NCI-H1694 treated with DMSO at 0.1 percent for 48 hours (cell line): ENCODE data around the gene RPS29.
"Not testable (repeated sequence)": the region's sequence is repeated elsewhere in the genome, so short reads cannot be mapped to it uniquely, and the experiment has no call there.

Source experiments
- DNase-seq: peaks from one replicate; lab custom pipeline; 2025; lab: John Stamatoyannopoulos, UW

Gene RPS29

DNA sequence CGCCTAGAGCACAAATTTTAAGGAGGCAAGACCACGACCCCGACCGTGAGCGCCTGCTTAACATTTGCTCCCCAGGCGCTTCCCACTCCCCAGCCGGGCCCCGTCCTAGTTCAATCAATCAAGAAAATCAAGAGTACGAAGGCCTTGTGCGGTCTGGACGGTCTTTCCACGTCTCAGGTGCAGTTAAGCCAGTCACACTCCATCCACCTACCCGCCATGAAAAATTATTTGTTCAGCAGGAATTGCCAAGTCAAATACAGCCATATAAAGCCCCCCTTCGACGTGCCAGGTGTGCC, 12.0 kb upstream of the RPS29 start:
- no peak for DNase-seq

DNA sequence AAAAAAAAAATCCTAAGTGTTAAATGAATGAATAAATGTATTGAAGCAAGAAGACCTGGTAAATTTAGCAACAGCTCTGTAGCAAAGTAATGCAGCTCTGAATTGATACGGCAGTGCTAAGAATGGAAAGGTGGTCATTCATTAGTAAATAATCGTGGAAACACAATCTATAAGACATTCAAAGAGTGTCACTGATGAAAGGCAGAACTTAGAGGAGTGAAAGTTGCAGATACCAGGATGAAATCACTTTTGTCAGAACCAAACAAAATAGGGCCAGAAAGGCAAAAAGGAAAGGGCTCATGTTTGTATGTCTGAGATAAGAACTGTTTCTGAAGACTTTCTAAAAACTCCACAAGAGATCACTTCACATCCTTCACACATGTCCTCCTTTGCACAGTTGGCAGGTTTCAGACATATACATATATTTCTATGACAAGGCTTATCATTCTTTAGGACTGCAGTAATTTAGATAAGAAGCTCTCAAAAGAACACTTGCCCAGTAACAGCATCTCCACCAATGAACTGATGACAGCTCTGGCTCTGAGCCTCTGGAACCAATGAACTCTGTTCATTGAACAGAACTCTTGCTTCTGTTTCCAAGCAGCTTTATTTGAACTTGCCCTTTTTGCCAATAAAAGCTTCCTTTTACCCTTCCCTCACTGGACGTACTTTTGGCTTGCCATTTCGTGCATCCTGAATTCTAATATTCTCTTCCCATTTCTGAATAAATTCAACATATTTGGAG, 8.3 kb upstream of the RPS29 start:
- no peak for DNase-seq

DNA sequence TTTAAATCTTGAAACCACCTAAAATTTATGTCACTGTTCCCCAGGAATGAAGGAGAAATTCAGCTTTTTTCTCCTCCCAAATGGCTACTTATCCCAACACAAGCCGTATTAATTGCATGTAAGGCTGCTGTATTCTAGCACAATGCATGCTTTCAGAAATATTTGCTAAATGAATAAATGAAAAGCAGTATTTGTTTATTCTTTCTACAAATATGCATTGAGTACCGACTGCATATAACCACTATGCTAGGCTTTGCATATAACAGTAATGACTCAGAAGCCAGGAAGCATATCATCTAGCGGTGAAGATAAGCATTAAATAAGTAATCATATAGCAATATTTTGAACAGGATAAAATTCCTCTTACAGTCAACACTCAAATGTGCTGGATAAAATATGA, 6.8 kb upstream of the RPS29 start:
- DNase-seq = no peak

DNA sequence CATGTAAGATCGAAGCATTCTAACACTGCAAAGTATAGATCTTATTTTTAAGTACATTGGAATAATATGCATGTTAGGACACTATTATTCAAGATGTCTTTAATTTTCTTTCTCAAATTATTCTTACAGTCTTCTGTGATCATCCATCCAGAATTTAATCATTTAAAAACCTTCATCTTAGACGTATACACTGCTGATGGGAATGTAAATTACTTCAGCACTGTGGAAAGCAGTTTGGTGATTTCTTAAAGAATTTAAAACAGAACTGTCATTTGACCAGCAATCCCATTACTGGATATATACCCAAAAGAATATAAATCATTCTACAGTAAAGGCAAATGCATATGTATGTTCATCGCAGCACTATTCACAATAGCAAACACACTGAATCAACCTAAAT, 3.2 kb upstream of the RPS29 start:
- DNase-seq = no peak

DNA sequence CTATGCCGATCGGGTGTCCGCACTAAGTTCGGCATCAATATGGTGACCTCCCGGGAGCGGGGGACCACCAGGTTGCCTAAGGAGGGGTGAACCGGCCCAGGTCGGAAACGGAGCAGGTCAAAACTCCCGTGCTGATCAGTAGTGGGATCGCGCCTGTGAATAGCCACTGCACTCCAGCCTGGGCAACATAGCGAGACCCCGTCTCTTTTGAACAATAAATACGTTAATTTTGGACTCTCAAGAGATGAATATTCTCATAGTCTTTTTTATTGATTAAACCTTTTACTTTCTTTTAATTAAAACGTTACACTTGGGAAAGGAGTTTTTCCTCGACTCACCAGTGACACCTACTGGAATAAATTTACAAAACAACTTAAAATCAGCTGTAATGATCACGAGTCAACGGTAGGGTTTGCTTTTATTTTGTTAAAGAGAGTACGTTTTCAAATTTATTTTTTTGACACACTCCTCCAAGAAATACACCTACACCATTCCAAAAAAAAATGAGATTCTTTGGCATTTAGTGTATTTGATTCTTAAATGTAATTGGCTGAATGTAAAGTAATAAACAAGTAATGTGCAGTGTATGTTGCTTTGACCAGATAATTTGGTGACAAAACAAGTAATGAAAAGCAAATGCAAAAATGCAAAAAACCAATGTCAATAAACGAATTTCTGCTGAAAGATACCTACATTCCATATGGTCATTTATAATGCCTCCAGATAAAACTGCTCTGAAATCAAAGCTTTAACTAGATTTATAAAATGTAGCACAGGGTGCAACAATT, 687 bp upstream of the RPS29 start:
- peak; percentile 92 for DNase-seq

DNA sequence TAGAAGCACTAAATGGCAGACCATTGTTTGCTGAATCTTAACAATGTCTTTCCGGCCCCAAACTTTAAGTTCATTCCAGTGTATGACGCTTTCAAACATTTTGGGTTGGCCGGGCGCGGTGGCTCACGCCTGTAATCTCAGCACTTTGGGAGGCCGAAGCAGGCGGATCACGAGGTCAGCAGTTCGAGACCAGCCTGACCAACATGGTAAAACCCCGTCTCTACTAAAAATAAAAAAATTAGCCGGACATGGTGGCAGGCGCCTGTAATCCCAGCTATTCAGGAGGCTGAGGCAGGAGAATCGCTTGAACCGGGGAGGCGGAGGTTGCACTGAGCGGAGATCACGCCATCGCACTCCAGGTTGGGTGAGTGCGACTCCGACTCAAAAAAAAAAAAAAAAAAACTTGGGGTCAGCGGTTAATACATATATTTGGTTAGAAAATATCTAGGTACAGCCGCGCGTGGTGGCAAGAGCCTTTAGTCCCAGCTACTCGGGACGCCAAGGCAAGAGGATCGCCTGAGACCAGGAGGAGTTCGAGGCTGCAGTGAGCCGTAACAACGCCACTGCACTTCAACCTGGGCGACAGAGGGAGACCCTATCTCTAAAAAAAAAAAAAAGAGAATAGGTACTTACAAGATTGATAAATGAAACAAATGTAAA, 1.1 kb downstream of the RPS29 start:
- not testable (repeated sequence) for DNase-seq

DNA sequence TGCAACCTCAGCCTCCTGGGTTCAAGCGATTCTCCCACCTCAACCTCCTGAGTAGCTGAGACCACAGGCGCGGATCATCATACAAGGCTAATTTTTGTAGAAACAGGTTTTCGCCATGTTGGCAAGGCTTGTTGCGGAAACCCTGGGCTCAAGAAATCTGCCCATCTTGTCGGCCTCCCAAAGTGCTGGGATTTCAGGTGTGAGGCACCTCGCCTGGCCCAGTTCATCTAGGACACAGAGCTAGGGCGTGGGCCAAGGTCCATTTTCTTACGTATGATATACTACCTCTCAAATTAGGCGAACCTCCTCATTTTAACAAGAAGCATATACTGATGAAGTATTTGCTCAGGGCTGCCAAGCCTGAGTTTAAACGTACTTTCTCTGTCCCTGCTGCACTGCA, 2.1 kb downstream of the RPS29 start:
- DNase-seq = no peak

DNA sequence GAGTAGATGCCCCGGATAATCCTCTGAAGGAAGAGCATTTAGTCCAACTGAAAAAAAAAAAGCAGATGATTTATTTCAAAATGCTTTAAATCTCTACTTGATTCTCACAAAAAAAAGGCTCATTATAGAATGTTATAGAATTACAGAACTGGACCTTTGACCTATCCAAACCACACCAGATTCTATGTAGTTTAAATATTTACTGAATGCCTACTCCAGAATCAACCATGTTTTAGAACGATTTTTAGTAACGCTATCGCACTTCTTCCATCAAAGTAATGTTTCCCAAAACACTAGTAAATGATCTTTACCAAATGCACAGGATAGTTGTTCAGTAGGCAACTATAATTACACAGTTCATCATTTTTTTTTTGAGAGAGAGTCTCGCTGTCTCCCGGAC, 2.6 kb downstream of the RPS29 start:
- no peak for DNase-seq

DNA sequence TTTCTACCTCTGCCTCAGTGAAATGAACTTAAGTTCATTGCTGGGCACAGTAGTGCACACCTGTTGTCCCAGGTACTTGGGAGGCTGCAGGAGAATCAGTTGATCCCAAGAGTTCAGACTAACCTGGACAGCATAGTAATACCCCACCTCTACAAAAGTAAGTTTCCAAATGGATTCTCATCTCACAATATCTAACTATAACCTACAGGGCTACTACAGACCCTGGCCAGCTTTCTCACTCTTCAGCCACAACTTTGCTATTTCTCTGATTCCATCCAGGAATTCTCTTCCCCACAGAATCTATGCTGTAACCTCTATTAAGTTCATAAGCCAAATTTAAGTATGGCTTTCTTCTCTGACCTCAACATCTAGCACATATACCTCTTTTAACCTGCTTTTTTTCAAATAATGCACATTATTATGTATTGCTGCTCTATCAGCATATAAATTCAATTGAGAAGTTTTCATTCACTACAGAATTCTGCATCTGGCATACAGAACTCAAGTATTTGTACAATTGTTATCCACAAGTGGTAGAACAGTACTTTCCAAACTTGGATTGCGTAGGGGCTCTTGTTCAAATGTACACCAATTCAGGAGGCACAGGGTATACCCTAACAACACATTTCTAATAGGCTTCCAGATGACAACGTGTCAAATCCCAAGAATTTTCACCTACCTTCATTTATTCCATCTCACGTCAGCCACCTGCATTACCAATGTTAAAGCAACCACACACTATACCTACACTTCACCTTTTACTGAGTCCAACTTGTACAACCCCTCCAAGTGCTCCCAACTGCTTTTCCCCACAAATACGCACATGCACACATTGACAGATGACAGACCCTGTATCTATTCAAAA, 3.8 kb downstream of the RPS29 start:
- no peak for DNase-seq

DNA sequence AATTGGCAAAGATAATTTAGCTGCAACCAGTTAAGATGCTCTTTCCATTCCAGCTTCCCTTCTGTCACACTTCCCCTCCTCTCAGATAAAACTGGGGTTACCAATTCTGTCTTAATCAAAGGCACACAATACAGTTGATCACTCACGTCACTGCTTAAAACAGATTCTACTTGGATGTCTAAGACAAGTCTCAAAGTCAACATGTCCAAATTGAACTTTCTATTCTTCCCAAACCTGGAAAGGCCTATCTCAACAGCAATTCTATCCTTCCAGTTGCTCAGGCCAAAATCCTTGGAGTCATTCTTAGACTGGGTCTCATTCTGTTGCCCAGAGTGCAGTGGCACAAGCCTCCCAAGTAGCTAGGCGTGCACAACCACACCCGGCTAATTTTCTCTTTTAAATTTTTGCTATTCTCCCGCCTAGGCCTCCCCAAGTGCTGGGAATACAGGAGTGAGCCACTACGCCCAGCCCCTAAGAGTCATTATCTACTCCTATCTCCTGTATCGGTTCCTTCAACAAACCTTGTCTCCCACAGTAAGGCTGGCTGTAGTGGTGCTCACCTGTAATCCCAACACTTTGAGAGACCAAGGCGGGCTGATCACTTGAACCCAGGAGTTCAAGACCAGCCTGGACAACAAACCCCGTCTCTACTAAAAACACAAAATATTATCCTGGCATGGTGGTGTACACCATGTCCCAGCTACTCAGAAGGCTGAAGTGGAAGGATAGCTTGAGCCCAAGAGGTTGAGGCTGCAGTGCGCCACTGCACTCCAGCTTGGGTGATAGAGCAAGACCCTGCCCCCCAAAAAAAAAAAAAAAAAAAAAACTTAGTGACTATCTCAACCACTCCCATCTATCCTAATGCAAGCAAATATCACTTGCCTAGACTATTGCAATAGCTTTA, 4.7 kb downstream of the RPS29 start:
- no peak for DNase-seq

DNA sequence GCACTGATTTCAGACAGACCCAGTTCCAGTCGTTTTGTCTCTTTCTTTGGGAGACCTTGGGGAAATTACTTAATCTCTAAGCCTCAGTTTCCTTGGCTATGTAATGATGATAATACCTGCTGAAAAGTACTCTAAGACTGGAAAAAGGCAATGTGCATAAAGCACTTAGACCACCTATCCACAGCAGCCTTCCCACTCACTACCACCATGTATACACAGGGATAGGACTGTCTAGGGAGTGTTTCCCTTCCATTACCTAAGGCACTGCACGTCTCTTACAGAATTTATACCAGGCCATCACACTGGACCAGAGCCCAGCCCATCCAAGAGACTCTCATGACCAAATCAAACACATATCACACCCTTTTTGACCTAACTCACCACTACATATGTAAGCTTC, 6.3 kb downstream of the RPS29 start:
- no peak for DNase-seq

DNA sequence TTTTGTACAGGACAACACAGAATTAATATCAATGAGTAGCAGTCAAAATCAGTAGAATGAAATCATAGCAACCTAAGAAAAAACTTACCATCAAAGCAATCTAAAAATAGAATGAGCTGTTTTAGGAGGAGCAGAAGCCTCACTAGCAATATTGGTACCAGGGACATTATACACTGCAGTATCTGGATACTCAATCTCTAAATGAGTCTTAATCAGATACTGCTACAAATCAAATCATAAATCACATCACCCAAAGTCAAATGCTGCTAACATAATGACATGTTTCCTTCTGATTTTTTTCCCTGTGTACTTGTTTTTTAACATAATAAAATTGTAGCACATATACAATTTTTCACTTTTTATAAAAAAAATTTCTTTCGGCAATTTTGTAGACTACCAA, 8.0 kb downstream of the RPS29 start:
- DNase-seq = no peak

DNA sequence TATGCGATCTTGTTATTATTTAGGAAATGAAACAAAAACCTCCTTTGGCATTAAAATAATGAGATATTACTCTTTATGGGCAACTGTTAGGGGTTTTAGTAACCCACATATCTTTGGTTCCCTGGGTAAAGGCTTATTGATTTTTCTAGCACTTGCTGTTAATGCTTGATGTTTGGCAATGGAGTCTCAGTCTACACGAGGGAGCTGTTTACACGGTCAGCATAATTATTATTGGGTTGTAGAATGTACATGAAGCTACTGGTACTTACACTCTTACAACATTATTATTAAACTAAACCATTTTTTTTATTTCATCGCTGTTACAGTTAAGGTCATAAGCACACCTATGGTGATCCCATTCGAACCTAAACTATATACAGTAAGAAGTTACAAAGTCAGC, 12.1 kb downstream of the RPS29 start:
- DNase-seq = no peak

DNA sequence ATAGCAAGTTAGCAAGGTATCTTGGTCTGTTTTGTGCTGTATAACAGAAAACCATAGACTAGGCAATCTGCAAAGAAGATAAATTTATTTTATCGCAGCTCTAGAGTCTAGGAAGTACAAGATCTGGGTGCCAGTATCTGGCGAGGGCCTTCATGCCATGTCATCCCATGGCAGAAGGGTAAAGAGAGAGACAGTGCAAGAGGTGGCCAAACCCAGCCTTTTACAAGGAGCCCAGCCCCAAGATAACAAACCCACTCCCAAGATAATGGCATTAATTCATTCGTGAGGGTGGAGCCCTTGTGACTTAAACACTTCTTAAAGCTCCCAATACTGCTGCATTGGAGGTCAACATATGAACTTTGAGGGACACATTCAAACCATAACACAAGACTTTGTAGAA, 16.9 kb downstream of the RPS29 start:
- no peak for DNase-seq

DNA sequence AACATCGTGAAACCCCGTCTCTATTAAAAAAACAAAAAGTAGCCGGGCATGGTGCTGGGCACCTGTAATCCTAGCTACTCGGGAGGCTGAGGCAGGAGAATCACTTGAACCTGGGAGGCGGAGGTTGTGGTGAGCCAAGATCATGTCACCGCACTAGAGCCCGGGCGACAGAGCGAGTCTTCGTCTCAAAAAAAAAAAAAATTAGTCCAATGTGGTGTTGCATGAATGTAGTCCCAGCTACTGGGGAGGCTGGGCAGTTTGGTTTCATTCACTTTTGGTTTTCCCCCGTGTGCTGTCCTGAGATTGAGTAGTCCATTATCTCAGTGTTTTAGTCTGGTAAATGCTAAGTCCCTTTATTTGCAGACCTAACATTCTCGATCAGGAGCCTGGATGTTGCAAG, 19.5 kb downstream of the RPS29 start:
- DNase-seq = no peak

DNA sequence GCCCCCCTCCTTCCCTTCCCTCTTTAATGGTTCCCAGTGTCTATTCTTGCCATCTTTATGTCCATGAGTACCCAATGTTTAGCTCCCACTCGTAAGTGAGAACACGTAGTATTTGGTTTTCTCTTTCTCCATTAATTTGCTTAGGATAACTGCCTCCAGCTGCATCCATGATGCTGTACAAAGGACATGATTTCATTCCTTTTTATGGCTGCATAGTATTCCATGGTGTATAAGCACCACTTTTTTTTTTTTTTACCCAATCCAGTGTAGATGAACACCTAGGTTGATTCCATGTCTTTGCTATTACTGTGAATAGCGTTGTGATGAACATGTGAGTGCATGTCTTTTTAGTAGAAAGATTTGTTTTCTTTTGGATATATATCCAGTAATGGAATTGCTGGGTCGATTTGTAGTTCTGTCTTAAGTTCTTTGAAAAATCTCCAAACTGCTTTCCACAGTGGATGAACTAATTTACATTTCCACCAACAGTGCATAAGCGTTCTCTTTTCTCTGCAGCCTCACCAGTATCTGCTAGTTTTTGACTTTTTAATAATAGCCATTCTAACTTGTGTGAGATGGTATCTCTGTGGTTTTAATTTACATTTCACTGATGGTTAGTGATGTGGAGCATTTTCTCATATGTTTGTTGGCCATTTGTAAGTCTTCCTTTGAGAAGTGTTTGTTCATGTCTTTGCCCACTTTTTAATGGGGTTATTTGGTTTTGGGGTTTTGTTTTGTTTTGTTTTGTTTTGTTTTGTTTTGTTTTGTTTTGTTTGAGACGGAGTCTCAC, 26.0 kb downstream of the RPS29 start:
- no peak for DNase-seq

DNA sequence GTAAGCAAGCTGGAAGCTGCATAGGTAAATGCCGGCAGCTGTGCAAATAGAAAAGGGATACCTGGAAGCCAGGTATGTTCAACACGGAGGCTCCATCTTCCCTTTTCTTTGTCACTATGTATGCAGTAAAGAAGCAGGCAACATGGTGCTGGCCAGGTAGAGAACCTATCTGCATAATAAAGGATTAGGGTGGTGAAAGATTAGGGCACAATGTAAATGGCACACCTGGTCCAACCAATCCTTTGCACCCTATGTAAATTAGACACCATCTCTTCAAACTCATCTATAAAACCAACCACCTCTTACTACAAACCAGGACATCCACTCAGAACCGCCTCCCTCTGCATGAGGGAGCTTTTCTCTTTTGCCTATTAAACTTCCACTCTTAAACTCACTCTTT, 32.3 kb downstream of the RPS29 start:
- DNase-seq = no peak

DNA sequence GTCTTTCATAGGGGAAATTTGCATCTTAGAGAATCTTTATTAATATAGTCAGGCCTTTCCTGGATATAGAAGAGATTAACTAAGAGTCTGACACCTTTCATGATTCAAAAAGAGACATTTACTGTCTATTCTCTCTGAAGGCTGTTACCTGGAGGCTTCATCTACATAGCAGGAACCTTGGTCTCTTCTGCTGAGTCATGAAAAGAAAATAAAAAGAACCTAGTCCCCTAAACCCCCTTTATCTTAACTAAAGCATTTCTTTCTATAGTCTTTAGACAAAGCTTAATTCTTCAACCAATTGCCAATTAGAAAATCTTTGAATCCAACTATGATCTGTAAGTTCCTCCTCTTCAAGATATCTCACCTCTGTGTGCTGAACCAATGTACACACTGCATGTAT, 33.1 kb downstream of the RPS29 start:
- DNase-seq = no peak

DNA sequence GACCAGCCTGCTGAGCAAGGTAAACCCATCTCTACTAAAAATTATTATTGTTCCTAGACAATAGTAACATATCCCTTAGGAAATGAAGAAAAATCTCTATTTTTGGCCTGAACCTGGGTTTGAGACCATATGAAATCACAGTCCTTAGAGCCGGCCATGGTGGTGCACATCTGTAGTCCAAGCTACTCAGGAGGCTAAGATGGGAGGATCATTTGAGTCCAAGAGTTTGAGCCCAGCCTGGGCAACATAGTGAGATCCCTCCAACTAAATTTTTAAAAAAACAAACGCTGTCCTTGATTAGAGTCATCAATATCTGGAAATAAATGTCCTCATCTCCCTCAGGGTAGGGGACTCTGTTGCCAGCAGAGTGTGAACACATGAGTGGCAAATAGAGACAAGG, 34.6 kb downstream of the RPS29 start:
- no peak for DNase-seq
